GM23338 (cell line): ENCODE measurements around the gene TMED7. TPM values are rescaled to one million over a fixed set of nuclear protein-coding genes. Genes with fewer than 3 reads are reported as not detected.

Source experiments
- ATAC-seq: fragments of 200-7000 bp; cut with Tn5 transposase; 3 replicates; pipeline ENCODE4 v1.9.1; 2020
- DNase-seq: peaks from one replicate; pipeline ENCODE4 v3.0.0-alpha.2; 2015; ENCODE audit warnings: low spot score
- H2AFZ ChIP-seq: fragments of 200-600 bp; sonication (generic); 2 replicates; pipeline ENCODE4 v1.8.0; 2016; ENCODE audit warnings: antibody characterized with exemption, mild to moderate bottlenecking, moderate library complexity
- H3F3A ChIP-seq: fragments of 200-600 bp; sonication (generic); replicated peaks from 2 replicates; pipeline ENCODE4 v1.8.0; 2017; ENCODE audit warnings: antibody characterized with exemption, mixed run types, low read depth
- H3K27ac ChIP-seq: fragments of 200-600 bp; sonication (generic); 2 replicates; pipeline ENCODE4 v1.6.1; 2016; ENCODE audit warnings: low read depth
- H3K27me3 ChIP-seq: fragments of 200-600 bp; sonication (generic); 2 replicates; pipeline ENCODE4 v1.8.0; 2016; ENCODE audit warnings: mild to moderate bottlenecking, mixed run types, moderate library complexity; ENCODE audit not compliant: insufficient read depth
- H3K36me3 ChIP-seq: fragments of 200-600 bp; sonication (generic); 2 replicates; pipeline ENCODE4 v1.8.0; 2016; ENCODE audit warnings: mild to moderate bottlenecking; ENCODE audit not compliant: insufficient read depth
- H3K4me1 ChIP-seq: fragments of 200-600 bp; sonication (generic); 2 replicates; pipeline ENCODE4 v1.8.0; 2016; ENCODE audit warnings: mild to moderate bottlenecking, moderate library complexity; ENCODE audit not compliant: insufficient read depth
- H3K4me2 ChIP-seq: fragments of 200-600 bp; sonication (generic); 2 replicates; pipeline ENCODE4 v1.7.1; 2017; ENCODE audit warnings: mixed run types
- H3K4me3 ChIP-seq: fragments of 200-600 bp; sonication (generic); 2 replicates; pipeline ENCODE4 v1.6.1; 2016; ENCODE audit warnings: mixed run types
- H3K79me2 ChIP-seq: fragments of 200-600 bp; sonication (generic); replicated peaks from 2 replicates; pipeline ENCODE4 v1.8.0; 2017; ENCODE audit warnings: mild to moderate bottlenecking; ENCODE audit not compliant: insufficient read depth
- H3K9me2 ChIP-seq: fragments of 200-600 bp; sonication (generic); 2 replicates; pipeline ENCODE4 v1.8.0; 2017; ENCODE audit not compliant: insufficient read depth
- H4K20me1 ChIP-seq: fragments of 200-600 bp; sonication (generic); replicated peaks from 2 replicates; pipeline ENCODE4 v1.8.0; 2017; ENCODE audit warnings: mild to moderate bottlenecking; ENCODE audit not compliant: insufficient read depth
- H3K27ac Mint-ChIP-seq: 2 replicates; pipeline ENCODE4 v1.8.0; 2020; ENCODE audit warnings: inconsistent platforms, mild to moderate bottlenecking, moderate library complexity, mixed read lengths
- H3K27me3 Mint-ChIP-seq: 3 replicates; pipeline ENCODE4 v1.8.0; 2022; ENCODE audit warnings: low read depth, mild to moderate bottlenecking, moderate library complexity, mixed read lengths, inconsistent platforms; ENCODE audit not compliant: insufficient read depth, poor library complexity
- H3K36me3 Mint-ChIP-seq: 3 replicates; pipeline ENCODE4 v1.8.0; 2021; ENCODE audit warnings: low read depth, mild to moderate bottlenecking, inconsistent platforms, moderate library complexity, mixed read lengths
- H3K4me1 Mint-ChIP-seq: 3 replicates; pipeline ENCODE4 v1.8.0; 2020; ENCODE audit warnings: mild to moderate bottlenecking, inconsistent platforms, mixed read lengths
- H3K4me3 Mint-ChIP-seq: 3 replicates; pipeline ENCODE4 v1.8.0; 2021; ENCODE audit warnings: moderate library complexity, mild to moderate bottlenecking, inconsistent platforms, mixed read lengths
- H3K9me3 Mint-ChIP-seq: 3 replicates; pipeline ENCODE4 v1.8.0; 2020; ENCODE audit warnings: moderate library complexity, mild to moderate bottlenecking, inconsistent platforms, mixed read lengths
- CREB1 ChIP-seq: fragments of 250-450 bp; sonication (Bioruptor Pico); IDR thresholded peaks from 2 replicates; pipeline ENCODE4 v1.5.0; 2020; ENCODE audit warnings: low read depth, mild to moderate bottlenecking, moderate library complexity
- EZH2 ChIP-seq: fragments of 200-600 bp; sonication (generic); IDR thresholded peaks from one replicate; pipeline ENCODE4 v1.8.0; 2017; ENCODE audit warnings: antibody characterized with exemption, mild to moderate bottlenecking, low read depth; ENCODE audit not compliant: unreplicated experiment
- EZH2phosphoT487 ChIP-seq: fragments of 200-600 bp; sonication (generic); IDR thresholded peaks from one replicate; pipeline ENCODE4 v1.8.1; 2018; ENCODE audit warnings: antibody characterized with exemption; ENCODE audit not compliant: unreplicated experiment
- NANOG ChIP-seq: IDR thresholded peaks from 2 replicates; pipeline ENCODE4 v1.6.1; 2016; ENCODE audit warnings: antibody characterized with exemption, borderline replicate concordance
- ZNF114 ChIP-seq: fragments of 250-450 bp; sonication (Bioruptor Pico); IDR thresholded peaks from 2 replicates; pipeline ENCODE4 v1.5.0; 2020; ENCODE audit warnings: mild to moderate bottlenecking, moderate library complexity
- ZNF331 ChIP-seq: fragments of 250-450 bp; sonication (Bioruptor Pico); IDR thresholded peaks from 2 replicates; pipeline ENCODE4 v1.5.0; 2020; ENCODE audit warnings: low read depth, mild to moderate bottlenecking, moderate library complexity
- ZNF462 ChIP-seq: fragments of 250-450 bp; sonication (Bioruptor Pico); IDR thresholded peaks from 2 replicates; pipeline ENCODE4 v1.5.0; 2020; ENCODE audit warnings: mild to moderate bottlenecking, moderate library complexity
- polyA plus RNA-seq: library from polyadenylated mRNA; unstranded; fragments of >200 nt; fragmentation: Nextera tagmentation; extraction: Ambion mirVana; gene quantifications from 2 replicates; pipeline ENCODE4 v1.2.1, GENCODE V29; 2016
- total RNA-seq: library from RNA; depleted of rRNA; stranded (reverse); fragments of >200 nt; shearing (Covaris generic); gene quantifications from 2 replicates; pipeline ENCODE4 v1.2.3, GENCODE V29; 2014

Gene TMED7
- total and polyA plus RNA-seq, 2 experiments from 2014 or later = 30.2 to 158 TPM

- H3K27ac ChIP-seq = no peak overlapping the region
- no peak for TF ChIP-seq EZH2phosphoT487
- TF ChIP-seq NANOG = no peak
- no peak for TF ChIP-seq CREB1 (CRISPR knock-in tag)
- TF ChIP-seq EZH2 = no peak
- TF ChIP-seq ZNF114 (CRISPR knock-in tag) = no peak
- no peak for TF ChIP-seq ZNF331 (CRISPR knock-in tag)
- TF ChIP-seq ZNF462 (CRISPR knock-in tag) = no peak
- no peaks in the 10 kb centered on the region for H3K27me3 Mint-ChIP-seq
These were observed 46.6 kb downstream of the TMED7 start for GRCh38 chr5:115579216-115579615.

More at GRCh38 chr5:115579216-115579615, 46.6 kb downstream of the TMED7 start:
- ATAC-seq = no peak
- Histone ChIP-seq H3K79me2 (no peaks in the 10 kb centered on the region), H3K4me1 (no peaks in the 10 kb centered on the region), H2AFZ (no peak overlapping the region), H3F3A (no peaks in the 10 kb centered on the region), H3K4me2 (no peak overlapping the region), H4K20me1 (0 out of 2 replicates have a peak, but pooled peaks cover 3% of the 10 kb centered on the region), H3K36me3 (no peaks in the 10 kb centered on the region), H3K4me3 (no peak overlapping the region), H3K9me2 (no peaks in the 10 kb centered on the region; the same call in 1 of the 2 replicates), H3K27me3 (no peaks in the 10 kb centered on the region)
- Mint-ChIP-seq H3K36me3 (peaks cover 3% of the 10 kb centered on the region; the same call in 1 of the 3 replicates), H3K4me1 (peaks cover 7% of the 10 kb centered on the region; the same call in 1 of the 3 replicates), H3K27ac (no peak overlapping the region), H3K9me3 (no peaks in the 10 kb centered on the region), H3K4me3 (no peak overlapping the region)
- no peak for DNase-seq
